CD14-positive monocyte (primary cell): ENCODE measurements around the gene GNS. TPM values are rescaled to one million over a fixed set of nuclear protein-coding genes. Genes with fewer than 3 reads are reported as not detected.

Experiments
- DNase-seq, 3 donors: peaks; one replicate each; pipeline ENCODE4 v3.0.0-alpha.2; 2011 to 2022
- H2AFZ ChIP-seq: 2 replicates; pipeline ENCODE4 v1.6.0; 2012; ENCODE audit warnings: mild to moderate bottlenecking, low read depth, low read length, inconsistent platforms; ENCODE audit not compliant: insufficient read depth, poor library complexity, severe bottlenecking
- H3K27ac ChIP-seq, 2 donors: 1 replicate in 1 of 2; 2 replicates in 1 of 2; pipeline ENCODE4 v1.5.1; 2012 to 2013; ENCODE audit warnings: low read length in 2 of 2, control low read depth in 1 of 2, inconsistent platforms in 1 of 2, low read depth in 1 of 2, mild to moderate bottlenecking in 1 of 2
- H3K27me3 ChIP-seq, 2 donors: one replicate each; pipeline versions ENCODE4 v1.6.0 to v1.6.1; 2011 to 2013; ENCODE audit warnings: low read length in 2 of 2; ENCODE audit not compliant: control insufficient read depth in 2 of 2, insufficient read depth in 2 of 2
- H3K36me3 ChIP-seq, 2 donors: replicated peaks in 1 of 2; 1 replicate in 1 of 2; 2 replicates in 1 of 2; pipeline versions ENCODE4 v1.5.1 to v1.6.1; 2012 to 2013; ENCODE audit warnings: low read length in 2 of 2, control low read depth in 1 of 2, inconsistent platforms in 1 of 2, mild to moderate bottlenecking in 1 of 2; ENCODE audit not compliant: insufficient read depth in 2 of 2, control insufficient read depth in 1 of 2
- H3K4me1 ChIP-seq, 2 donors: 1 replicate in 1 of 2; 2 replicates in 1 of 2; pipeline versions ENCODE4 v1.5.1 to v1.6.1; 2012 to 2013; ENCODE audit warnings: low read length in 2 of 2, control low read depth in 1 of 2, inconsistent platforms in 1 of 2, mild to moderate bottlenecking in 1 of 2, moderate library complexity in 1 of 2; ENCODE audit not compliant: insufficient read depth in 2 of 2, control insufficient read depth in 1 of 2
- H3K4me2 ChIP-seq: replicated peaks from 2 replicates; pipeline ENCODE3; 2012; ENCODE audit warnings: low read length, moderate library complexity, mild to moderate bottlenecking; ENCODE audit not compliant: poor library complexity, severe bottlenecking; ENCODE audit errors: extremely low read depth
- H3K4me3 ChIP-seq, 3 experiments: fragments of 200-600 bp in 1 of 3; sonication (generic) in 1 of 3; replicated peaks in 1 of 3; 1 replicate in 2 of 3; 2 replicates in 1 of 3; pipeline ENCODE4 v1.5.1; 2011 to 2013; ENCODE audit warnings: low read length in 3 of 3, mild to moderate bottlenecking in 3 of 3, control low read depth in 2 of 3, low read depth in 2 of 3, inconsistent platforms in 1 of 3, moderate library complexity in 1 of 3
- H3K79me2 ChIP-seq: 2 replicates; pipeline ENCODE4 v1.6.0; 2012; ENCODE audit warnings: mild to moderate bottlenecking, control low read depth, inconsistent platforms, low read length, moderate library complexity; ENCODE audit not compliant: insufficient read depth
- H3K9ac ChIP-seq: 2 replicates; pipeline ENCODE4 v1.6.0; 2017; ENCODE audit warnings: low read length, mild to moderate bottlenecking; ENCODE audit not compliant: insufficient read depth, poor library complexity, severe bottlenecking
- H3K9me3 ChIP-seq, 2 donors: replicated peaks in 1 of 2; 1 replicate in 1 of 2; 2 replicates in 1 of 2; pipeline versions ENCODE4 v1.5.1 to v1.6.1; 2012 to 2013; ENCODE audit warnings: low read length in 2 of 2, control low read depth in 1 of 2; ENCODE audit not compliant: control insufficient read depth in 1 of 2, insufficient read depth in 1 of 2
- H4K20me1 ChIP-seq: 2 replicates; pipeline ENCODE4 v1.6.0; 2012; ENCODE audit warnings: mild to moderate bottlenecking, low read length, control low read depth, moderate library complexity; ENCODE audit not compliant: insufficient read depth
- H3K27ac Mint-ChIP-seq, 7 donors: one replicate each; pipeline ENCODE4 v1.8.0; 2020; ENCODE audit warnings: mild to moderate bottlenecking in 7 of 7, mixed read lengths in 7 of 7, moderate library complexity in 6 of 7, inconsistent platforms in 2 of 7
- H3K27me3 Mint-ChIP-seq, 3 donors: one replicate each; pipeline ENCODE4 v1.8.0; 2021 to 2022; ENCODE audit warnings: low read depth in 3 of 3, mild to moderate bottlenecking in 3 of 3, mixed read lengths in 3 of 3, moderate library complexity in 3 of 3, inconsistent platforms in 1 of 3
- H3K36me3 Mint-ChIP-seq, 2 donors: one replicate each; pipeline ENCODE4 v1.8.0; 2020; ENCODE audit warnings: mixed read lengths in 2 of 2, inconsistent platforms in 1 of 2, mild to moderate bottlenecking in 1 of 2
- H3K4me1 Mint-ChIP-seq: one replicate; pipeline ENCODE4 v1.8.0; 2020; ENCODE audit warnings: mild to moderate bottlenecking, mixed read lengths
- H3K4me3 Mint-ChIP-seq, 2 donors: one replicate each; pipeline ENCODE4 v1.8.0; 2020; ENCODE audit warnings: mild to moderate bottlenecking in 2 of 2, mixed read lengths in 2 of 2, moderate library complexity in 1 of 2
- H3K9me3 Mint-ChIP-seq, 7 donors: one replicate each; pipeline ENCODE4 v1.8.0; 2020 to 2022; ENCODE audit warnings: mixed read lengths in 7 of 7, mild to moderate bottlenecking in 6 of 7, moderate library complexity in 6 of 7, inconsistent platforms in 2 of 7
- WGBS: methylation state at CpG from one replicate; pipeline ENCODE4 v1.1.5; 2013; ENCODE audit warnings: missing lambda C conversion rate; ENCODE audit not compliant: insufficient coverage; 5-methylcytosine and 5-hydroxymethylcytosine counted together
- intact Hi-C, 2 donors: fragments of 100-400 bp; cut with micrococcal nuclease; formaldehyde crosslinking; loops; one replicate each; pipeline versions ENCODE4 v1.15.0 to v1.15.1; 2023
- polyA minus RNA-seq: library from RNA; depleted of rRNA, polyadenylated mRNA; stranded (reverse); fragments of >200 nt; gene quantifications from 2 replicates; pipeline ENCODE4 v1.2.3, GENCODE V29; 2012
- polyA plus RNA-seq, 3 donors: library from polyadenylated mRNA; depleted of rRNA in 1 of 3; unstranded in 2 of 3; stranded (reverse) in 1 of 3; fragments of 300-500 nt in 2 of 3; fragments of >200 nt in 1 of 3; fragmentation: Illumina TruSeq in 2 of 3; gene quantifications; 1 replicate in 2 of 3; 2 replicates in 1 of 3; pipeline ENCODE4 v1.2.3, GENCODE V29; 2012 to 2021
- total RNA-seq, 12 experiments: library from RNA in 1 of 12; stranded (reverse) in 1 of 12; fragments of 120-200 nt in 1 of 12; gene quantifications; one replicate each; pipeline ENCODE4 v1.2.4 and lab custom pipeline; 2013 to 2026; ENCODE audit warnings: mixed read lengths in 6 of 12, inconsistent platforms in 1 of 12
- TF ChIP-seq, protein P1 (sequence below): fragments of 200-600 bp; IDR thresholded peaks from one replicate; pipeline ENCODE4 v1.8.0; 2022; ENCODE audit warnings: antibody characterized with exemption, mild to moderate bottlenecking

GNS gene
- total RNA-seq (2013): 228 TPM
- polyA plus RNA-seq (100 to 1,000 TPM; 103 to 274 (median 203) TPM), polyA minus RNA-seq (99.2 and 153 TPM in 2 replicates), total RNA-seq (lab: John Stamatoyannopoulos, UW) (195 to 642 (median 474) reads per million in 11 experiments)

DNA sequence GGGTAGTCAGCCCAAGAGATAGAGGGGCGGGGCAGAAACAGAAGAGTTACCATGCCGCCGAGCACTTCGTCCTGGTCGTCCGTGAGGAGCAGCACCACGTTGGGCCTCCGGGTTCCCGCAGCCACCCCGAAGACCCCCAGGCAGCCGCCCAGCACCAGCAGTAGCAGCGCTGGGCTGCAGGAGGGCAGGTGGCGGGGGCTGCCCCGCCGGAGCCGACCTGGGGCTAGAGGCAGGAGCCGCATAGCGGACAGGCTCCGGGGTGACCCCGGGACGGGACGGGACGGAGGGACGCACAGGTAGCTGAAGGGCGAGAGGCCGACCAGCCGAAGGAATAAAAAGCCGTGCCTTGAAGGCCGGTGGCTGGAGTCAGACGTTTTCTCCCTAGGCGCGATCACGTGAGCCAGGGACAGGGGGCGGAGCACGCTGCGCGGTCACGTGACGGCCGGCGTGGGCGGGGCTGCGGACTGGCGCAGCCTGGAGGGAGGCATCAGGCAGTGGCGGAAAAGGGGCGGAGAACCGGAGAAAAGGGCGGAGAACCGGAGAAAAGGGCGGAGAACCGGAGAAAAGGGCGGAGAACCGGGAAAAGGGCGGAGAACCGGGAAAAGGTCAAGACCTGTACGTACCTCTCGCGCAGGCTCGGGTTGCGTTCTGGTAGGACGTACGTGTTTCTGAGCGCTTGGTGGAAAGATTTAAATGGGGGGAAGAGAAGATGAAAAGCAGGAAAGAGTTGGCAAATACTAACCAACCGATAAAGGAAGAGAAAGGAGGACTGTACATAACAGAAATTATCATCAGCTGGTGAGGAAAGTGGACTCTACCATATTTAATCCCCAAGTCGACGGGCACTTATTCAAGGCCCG is at the start of gene GNS:
TSS of gene GNS (minus strand) at position 372 of the 860 bp plus-strand sequence. CDS start at position 242, 130 bp downstream.
- peak; percentile 89 to 93 (median 92) for DNase-seq
- Histone ChIP-seq H3K27me3 (no peaks in the 10 kb centered on the region), H4K20me1 (peaks cover 14% of the 10 kb centered on the region), H3K79me2 (peaks cover 49% of the 10 kb centered on the region), H3K9me3 (no peaks in the 10 kb centered on the region), H3K4me1 (peaks cover 62 to 72% of the 10 kb centered on the region in 2 donors), H3K4me3 (peak within 1 kb of the TSS; percentile 94 to 99 (median 97)), H3K4me2 (peak within 1 kb of the TSS; percentile 96), H3K36me3 (no peaks in the 10 kb centered on the region), H2AFZ (peak within 1 kb of the TSS; percentile 96), H3K27ac (peak within 1 kb of the TSS; percentile 88 to 90), H3K9ac (peak within 1 kb of the TSS; percentile 86)
- H3K36me3 Mint-ChIP-seq: peaks cover 5 to 20% of the 10 kb centered on the region in 2 donors
- no peaks in the 10 kb centered on the region for H3K27me3 Mint-ChIP-seq
- peaks cover 65% of the 10 kb centered on the region for H3K4me1 Mint-ChIP-seq
- under 1% methylated on average over 63 of the region's 67 CpGs for WGBS
- intact Hi-C loops: loop anchor here (5.0 kb wide), 2 partner anchors 42 to 147 kb away; partner anchors contain the start of gene RASSF3 (in 1 of the 2)
- peak within 1 kb of the TSS; percentile 92 to 96 for H3K4me3 Mint-ChIP-seq
- H3K27ac Mint-ChIP-seq: peak within 1 kb of the TSS; percentile 90 to 95 (median 94)
- TF ChIP-seq, protein P1, sequence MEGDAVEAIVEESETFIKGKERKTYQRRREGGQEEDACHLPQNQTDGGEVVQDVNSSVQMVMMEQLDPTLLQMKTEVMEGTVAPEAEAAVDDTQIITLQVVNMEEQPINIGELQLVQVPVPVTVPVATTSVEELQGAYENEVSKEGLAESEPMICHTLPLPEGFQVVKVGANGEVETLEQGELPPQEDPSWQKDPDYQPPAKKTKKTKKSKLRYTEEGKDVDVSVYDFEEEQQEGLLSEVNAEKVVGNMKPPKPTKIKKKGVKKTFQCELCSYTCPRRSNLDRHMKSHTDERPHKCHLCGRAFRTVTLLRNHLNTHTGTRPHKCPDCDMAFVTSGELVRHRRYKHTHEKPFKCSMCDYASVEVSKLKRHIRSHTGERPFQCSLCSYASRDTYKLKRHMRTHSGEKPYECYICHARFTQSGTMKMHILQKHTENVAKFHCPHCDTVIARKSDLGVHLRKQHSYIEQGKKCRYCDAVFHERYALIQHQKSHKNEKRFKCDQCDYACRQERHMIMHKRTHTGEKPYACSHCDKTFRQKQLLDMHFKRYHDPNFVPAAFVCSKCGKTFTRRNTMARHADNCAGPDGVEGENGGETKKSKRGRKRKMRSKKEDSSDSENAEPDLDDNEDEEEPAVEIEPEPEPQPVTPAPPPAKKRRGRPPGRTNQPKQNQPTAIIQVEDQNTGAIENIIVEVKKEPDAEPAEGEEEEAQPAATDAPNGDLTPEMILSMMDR: no peak
- no peaks in the 10 kb centered on the region for H3K9me3 Mint-ChIP-seq

DNA sequence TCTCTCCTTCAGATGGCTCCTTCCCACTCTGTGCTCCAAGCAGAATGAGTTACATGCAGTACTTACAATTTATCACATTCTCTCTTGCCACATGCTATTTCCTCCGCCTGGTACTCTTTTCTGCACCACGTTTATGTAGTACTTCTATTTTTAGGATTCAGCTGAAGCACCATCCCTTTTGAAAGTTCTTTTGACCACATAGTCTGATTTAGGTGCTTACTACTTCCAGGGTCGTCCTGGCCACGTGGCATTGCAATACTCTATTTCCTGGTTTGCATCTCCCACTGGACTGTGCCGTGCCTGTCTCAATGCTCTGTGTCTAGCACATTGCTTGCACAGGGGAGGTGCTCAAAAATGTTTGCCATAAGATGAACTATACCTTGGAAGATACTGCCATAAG is 48.9 kb upstream of the GNS start:
- peaks cover 7 to 17% (median 13%) of the 10 kb centered on the region in 7 donors for H3K9me3 Mint-ChIP-seq
- no peaks in the 10 kb centered on the region for H3K36me3 ChIP-seq

More for the DNA sequence above, 48.9 kb upstream of the GNS start:
- no peak overlapping the region for H3K4me3 ChIP-seq
- H3K4me1 ChIP-seq: no peaks in the 10 kb centered on the region
- no peak for DNase-seq
- peaks cover 11% of the 10 kb centered on the region for H3K4me1 Mint-ChIP-seq
- H3K9ac ChIP-seq: no peak overlapping the region
- 14% methylated on average over 5 of the region's 5 CpGs for WGBS
- intact Hi-C loops: no loop called here
- H4K20me1 ChIP-seq: no peaks in the 10 kb centered on the region
- no peak overlapping the region for H3K27ac ChIP-seq
- peaks cover 3 to 7% of the 10 kb centered on the region in 2 donors for H3K27me3 ChIP-seq
- H3K27ac Mint-ChIP-seq: peak overlapping the region in 2 of 7 donors; percentile 22 to 54
- H3K4me3 Mint-ChIP-seq: no peak overlapping the region
- no peak overlapping the region for H3K4me2 ChIP-seq
- no peaks in the 10 kb centered on the region for H3K36me3 Mint-ChIP-seq
- H2AFZ ChIP-seq: no peak overlapping the region
- TF ChIP-seq, protein P1: no peak
- peaks cover 7 to 20% (median 10%) of the 10 kb centered on the region in 3 donors for H3K27me3 Mint-ChIP-seq
- peaks cover 4 to 12% of the 10 kb centered on the region in 2 donors for H3K9me3 ChIP-seq
- no peaks in the 10 kb centered on the region for H3K79me2 ChIP-seq
